Liver (tissue), 9 donors: ENCODE results near the gene NR3C1. TPM values are rescaled to one million over a fixed set of nuclear protein-coding genes. Genes with fewer than 3 reads are reported as not detected.

Experiments
- DNase-seq: peaks from one replicate; pipeline ENCODE4 v3.0.0-alpha.2; 2017; ENCODE audit warnings: low spot score
- H3K27ac ChIP-seq, 2 donors: one replicate each; pipeline ENCODE4 v1.7.0; 2013; ENCODE audit warnings: inconsistent platforms in 2 of 2, low read length in 2 of 2, control low read depth in 1 of 2, low read depth in 1 of 2, mild to moderate bottlenecking in 1 of 2
- H3K27me3 ChIP-seq, 4 donors: one replicate each; pipeline versions ENCODE4 v1.6.1 to v1.7.0; 2013; ENCODE audit warnings: low read length in 3 of 4, inconsistent platforms in 1 of 4, mild to moderate bottlenecking in 1 of 4, moderate library complexity in 1 of 4; ENCODE audit not compliant: control insufficient read depth in 4 of 4, insufficient read depth in 4 of 4
- H3K36me3 ChIP-seq, 4 donors: one replicate each; pipeline versions ENCODE4 v1.6.1 to v1.7.0; 2013; ENCODE audit warnings: low read length in 3 of 4, mild to moderate bottlenecking in 3 of 4, low read depth in 1 of 4, moderate library complexity in 1 of 4; ENCODE audit not compliant: control insufficient read depth in 4 of 4, insufficient read depth in 3 of 4
- H3K4me1 ChIP-seq, 4 donors: one replicate each; pipeline versions ENCODE4 v1.6.1 to v1.7.0; 2013; ENCODE audit warnings: low read length in 3 of 4, mild to moderate bottlenecking in 3 of 4, moderate library complexity in 1 of 4; ENCODE audit not compliant: control insufficient read depth in 4 of 4, insufficient read depth in 4 of 4
- H3K4me3 ChIP-seq, 3 donors: one replicate each; pipeline versions ENCODE4 v1.6.1 to v1.7.0; 2013; ENCODE audit warnings: low read length in 3 of 3, control low read depth in 1 of 3, low read depth in 1 of 3, mild to moderate bottlenecking in 1 of 3
- H3K9ac ChIP-seq, 2 donors: one replicate each; pipeline ENCODE4 v1.7.0; 2013; ENCODE audit warnings: low read length in 2 of 2, mild to moderate bottlenecking in 2 of 2, moderate library complexity in 2 of 2, control low read depth in 1 of 2, low read depth in 1 of 2
- H3K9me3 ChIP-seq, 4 donors: one replicate each; pipeline versions ENCODE4 v1.6.1 to v1.7.0; 2013; ENCODE audit warnings: low read length in 3 of 4; ENCODE audit not compliant: control insufficient read depth in 4 of 4
- EGR1 ChIP-seq, 2 donors: IDR thresholded peaks; 2 replicates each; pipeline ENCODE4 v1.6.1; 2016 to 2018; ENCODE audit warnings: antibody characterized with exemption in 2 of 2, low read depth in 2 of 2
- FOXA1 ChIP-seq: IDR thresholded peaks from 2 replicates; pipeline ENCODE4 v1.6.1; 2016; ENCODE audit warnings: antibody characterized with exemption
- FOXA2 ChIP-seq: IDR thresholded peaks from 2 replicates; pipeline ENCODE4 v1.6.1; 2016; ENCODE audit warnings: antibody characterized with exemption
- GABPA ChIP-seq, 2 donors: IDR thresholded peaks in 1 of 2; conservative IDR thresholded peaks in 1 of 2; 2 replicates each; pipeline ENCODE4 v1.6.1; 2016; ENCODE audit warnings: antibody characterized with exemption in 2 of 2, mild to moderate bottlenecking in 1 of 2, moderate library complexity in 1 of 2
- HNF4A ChIP-seq, 2 donors: conservative IDR thresholded peaks; 2 replicates each; pipeline ENCODE4 v1.6.1; 2016; ENCODE audit warnings: antibody characterized with exemption in 2 of 2, mild to moderate bottlenecking in 2 of 2
- HNF4G ChIP-seq: IDR thresholded peaks from 2 replicates; pipeline ENCODE4 v1.6.1; 2016; ENCODE audit warnings: antibody characterized with exemption
- JUND ChIP-seq, 2 donors: IDR thresholded peaks; 2 replicates each; pipeline ENCODE4 v1.6.1; 2016; ENCODE audit warnings: antibody characterized with exemption in 2 of 2
- NR2F2 ChIP-seq: IDR thresholded peaks from 2 replicates; pipeline ENCODE4 v1.6.1; 2016; ENCODE audit warnings: antibody characterized with exemption
- RAD21 ChIP-seq, 2 donors: IDR thresholded peaks; 2 replicates each; pipeline ENCODE4 v1.6.1; 2016; ENCODE audit warnings: antibody characterized with exemption in 2 of 2, mild to moderate bottlenecking in 2 of 2
- RXRA ChIP-seq, 2 donors: IDR thresholded peaks; 2 replicates each; pipeline ENCODE4 v1.6.1; 2017 to 2018; ENCODE audit warnings: antibody characterized with exemption in 2 of 2, mild to moderate bottlenecking in 1 of 2
- SP1 ChIP-seq: IDR thresholded peaks from 2 replicates; pipeline ENCODE4 v1.6.1; 2018; ENCODE audit warnings: antibody characterized with exemption, mild to moderate bottlenecking
- TAF1 ChIP-seq: conservative IDR thresholded peaks from 2 replicates; pipeline ENCODE4 v1.6.1; 2016; ENCODE audit warnings: antibody characterized with exemption, mild to moderate bottlenecking
- YY1 ChIP-seq: IDR thresholded peaks from 2 replicates; pipeline ENCODE4 v1.6.1; 2016; ENCODE audit warnings: antibody characterized with exemption, mild to moderate bottlenecking
- WGBS: extraction: QIAGEN DNeasy Blood & Tissue Kit; methylation state at CpG from one replicate; pipeline ENCODE4 v1.1.7; 2013; 5-methylcytosine and 5-hydroxymethylcytosine counted together
- polyA plus RNA-seq, 2 donors: library from polyadenylated mRNA; stranded (reverse) in 1 of 2; unstranded in 1 of 2; fragments of 200-250 nt in 1 of 2; fragments of >200 nt in 1 of 2; fragmentation: Nextera tagmentation in 1 of 2; extraction: Ambion mirVana in 1 of 2; gene quantifications; one replicate each; pipeline versions ENCODE4 v1.2.1 to v1.2.3, GENCODE V29; 2013 to 2015
- total RNA-seq, 2 donors: library from RNA; depleted of rRNA; stranded (reverse); fragments of >200 nt; gene quantifications; one replicate each; pipeline ENCODE4 v1.2.3, GENCODE V29; 2014
- TF ChIP-seq, protein P1 (sequence below): IDR thresholded peaks from 2 replicates; pipeline ENCODE4 v1.6.1; 2016; ENCODE audit warnings: antibody characterized with exemption
- TF ChIP-seq, protein P2 (sequence below): IDR thresholded peaks from 2 replicates; pipeline ENCODE4 v1.6.1; 2016; ENCODE audit warnings: antibody characterized with exemption, mild to moderate bottlenecking
- TF ChIP-seq, protein P3 (sequence below): IDR thresholded peaks from 2 replicates; pipeline ENCODE4 v1.6.1; 2016; ENCODE audit warnings: antibody characterized with exemption
- TF ChIP-seq, protein P4 (sequence below): IDR thresholded peaks from 2 replicates; pipeline ENCODE4 v1.6.1; 2016; ENCODE audit warnings: antibody characterized with exemption
- TF ChIP-seq, protein P5 (sequence below): fragments of 150-350 bp; IDR thresholded peaks from 2 replicates; pipeline ENCODE4 v1.5.1; 2017; ENCODE audit warnings: improper control_type of control experiment, low read depth, low read length; ENCODE audit not compliant: missing input control
- donor health status: healthy.
- donor health status: healthy.
- donor health status: healthy.
- donor health status: healthy.
- donor health status: healthy.

Gene NR3C1
- total and polyA plus RNA-seq, 4 donors: 24.5 to 36.4 (median 29.0) TPM

DNA sequence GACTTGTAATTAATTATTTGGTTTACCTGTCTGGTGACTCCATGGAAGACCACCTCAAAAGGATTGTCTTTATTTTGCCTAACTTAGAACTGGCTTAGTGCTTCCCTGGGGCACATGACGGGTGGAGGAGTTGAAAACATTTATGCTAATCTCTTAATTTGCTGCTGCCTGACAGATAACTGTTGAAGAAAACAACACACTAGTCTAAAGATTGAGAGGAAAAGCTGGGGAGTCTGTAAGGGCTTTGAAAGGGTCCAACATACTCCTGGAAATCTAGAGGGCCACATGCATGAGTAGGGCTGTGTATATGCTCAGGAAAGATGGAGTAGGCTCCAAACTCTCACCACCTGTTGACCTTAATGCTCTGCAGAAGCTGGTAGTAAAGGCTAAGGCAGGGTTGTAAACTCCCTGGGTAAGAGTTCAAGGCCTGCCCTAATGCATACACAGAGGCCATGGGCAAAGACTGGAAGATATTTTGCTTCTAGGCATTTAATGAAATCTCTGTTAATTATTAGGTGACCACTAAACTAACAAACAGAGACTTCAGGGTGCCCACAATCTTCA, 40.7 kb downstream of the NR3C1 start:
- WGBS: 96% methylated on average over 1 of the region's 1 CpG
- H3K27ac ChIP-seq: no peak overlapping the region
- H3K27me3 ChIP-seq: no peaks in the 10 kb centered on the region
- no peak overlapping the region for H3K4me3 ChIP-seq
- H3K4me1 ChIP-seq: peaks cover 4 to 12% (median 7%) of the 10 kb centered on the region in 4 donors
- TF ChIP-seq RAD21 (IDR thresholded peaks at IDR 0.05) (no peak), HNF4G (no peak), JUND (IDR thresholded peaks at IDR 0.05) (no peak), NR2F2 (no peak), GABPA (IDR thresholded peaks at IDR 0.05 in 1 of 2, conservative IDR thresholded peaks at IDR 0.05 in 1 of 2) (no peak), RXRA (IDR thresholded peaks at IDR 0.05) (no peak), EGR1 (IDR thresholded peaks at IDR 0.05; ENCODE audit: low read depth in 2 of 2) (no peak), HNF4A (conservative IDR thresholded peaks at IDR 0.05) (no peak), TAF1 (no peak), FOXA1 (no peak), SP1 (no peak), FOXA2 (no peak), YY1 (no peak)
- TF ChIP-seq, protein P1, sequence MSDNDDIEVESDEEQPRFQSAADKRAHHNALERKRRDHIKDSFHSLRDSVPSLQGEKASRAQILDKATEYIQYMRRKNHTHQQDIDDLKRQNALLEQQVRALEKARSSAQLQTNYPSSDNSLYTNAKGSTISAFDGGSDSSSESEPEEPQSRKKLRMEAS: no peak
- TF ChIP-seq, protein P2, sequence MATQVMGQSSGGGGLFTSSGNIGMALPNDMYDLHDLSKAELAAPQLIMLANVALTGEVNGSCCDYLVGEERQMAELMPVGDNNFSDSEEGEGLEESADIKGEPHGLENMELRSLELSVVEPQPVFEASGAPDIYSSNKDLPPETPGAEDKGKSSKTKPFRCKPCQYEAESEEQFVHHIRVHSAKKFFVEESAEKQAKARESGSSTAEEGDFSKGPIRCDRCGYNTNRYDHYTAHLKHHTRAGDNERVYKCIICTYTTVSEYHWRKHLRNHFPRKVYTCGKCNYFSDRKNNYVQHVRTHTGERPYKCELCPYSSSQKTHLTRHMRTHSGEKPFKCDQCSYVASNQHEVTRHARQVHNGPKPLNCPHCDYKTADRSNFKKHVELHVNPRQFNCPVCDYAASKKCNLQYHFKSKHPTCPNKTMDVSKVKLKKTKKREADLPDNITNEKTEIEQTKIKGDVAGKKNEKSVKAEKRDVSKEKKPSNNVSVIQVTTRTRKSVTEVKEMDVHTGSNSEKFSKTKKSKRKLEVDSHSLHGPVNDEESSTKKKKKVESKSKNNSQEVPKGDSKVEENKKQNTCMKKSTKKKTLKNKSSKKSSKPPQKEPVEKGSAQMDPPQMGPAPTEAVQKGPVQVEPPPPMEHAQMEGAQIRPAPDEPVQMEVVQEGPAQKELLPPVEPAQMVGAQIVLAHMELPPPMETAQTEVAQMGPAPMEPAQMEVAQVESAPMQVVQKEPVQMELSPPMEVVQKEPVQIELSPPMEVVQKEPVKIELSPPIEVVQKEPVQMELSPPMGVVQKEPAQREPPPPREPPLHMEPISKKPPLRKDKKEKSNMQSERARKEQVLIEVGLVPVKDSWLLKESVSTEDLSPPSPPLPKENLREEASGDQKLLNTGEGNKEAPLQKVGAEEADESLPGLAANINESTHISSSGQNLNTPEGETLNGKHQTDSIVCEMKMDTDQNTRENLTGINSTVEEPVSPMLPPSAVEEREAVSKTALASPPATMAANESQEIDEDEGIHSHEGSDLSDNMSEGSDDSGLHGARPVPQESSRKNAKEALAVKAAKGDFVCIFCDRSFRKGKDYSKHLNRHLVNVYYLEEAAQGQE: no peak
- TF ChIP-seq, protein P3, sequence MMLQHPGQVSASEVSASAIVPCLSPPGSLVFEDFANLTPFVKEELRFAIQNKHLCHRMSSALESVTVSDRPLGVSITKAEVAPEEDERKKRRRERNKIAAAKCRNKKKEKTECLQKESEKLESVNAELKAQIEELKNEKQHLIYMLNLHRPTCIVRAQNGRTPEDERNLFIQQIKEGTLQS: no peak
- TF ChIP-seq, protein P4, sequence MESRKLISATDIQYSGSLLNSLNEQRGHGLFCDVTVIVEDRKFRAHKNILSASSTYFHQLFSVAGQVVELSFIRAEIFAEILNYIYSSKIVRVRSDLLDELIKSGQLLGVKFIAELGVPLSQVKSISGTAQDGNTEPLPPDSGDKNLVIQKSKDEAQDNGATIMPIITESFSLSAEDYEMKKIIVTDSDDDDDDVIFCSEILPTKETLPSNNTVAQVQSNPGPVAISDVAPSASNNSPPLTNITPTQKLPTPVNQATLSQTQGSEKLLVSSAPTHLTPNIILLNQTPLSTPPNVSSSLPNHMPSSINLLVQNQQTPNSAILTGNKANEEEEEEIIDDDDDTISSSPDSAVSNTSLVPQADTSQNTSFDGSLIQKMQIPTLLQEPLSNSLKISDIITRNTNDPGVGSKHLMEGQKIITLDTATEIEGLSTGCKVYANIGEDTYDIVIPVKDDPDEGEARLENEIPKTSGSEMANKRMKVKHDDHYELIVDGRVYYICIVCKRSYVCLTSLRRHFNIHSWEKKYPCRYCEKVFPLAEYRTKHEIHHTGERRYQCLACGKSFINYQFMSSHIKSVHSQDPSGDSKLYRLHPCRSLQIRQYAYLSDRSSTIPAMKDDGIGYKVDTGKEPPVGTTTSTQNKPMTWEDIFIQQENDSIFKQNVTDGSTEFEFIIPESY: no peak
- TF ChIP-seq, protein P5, sequence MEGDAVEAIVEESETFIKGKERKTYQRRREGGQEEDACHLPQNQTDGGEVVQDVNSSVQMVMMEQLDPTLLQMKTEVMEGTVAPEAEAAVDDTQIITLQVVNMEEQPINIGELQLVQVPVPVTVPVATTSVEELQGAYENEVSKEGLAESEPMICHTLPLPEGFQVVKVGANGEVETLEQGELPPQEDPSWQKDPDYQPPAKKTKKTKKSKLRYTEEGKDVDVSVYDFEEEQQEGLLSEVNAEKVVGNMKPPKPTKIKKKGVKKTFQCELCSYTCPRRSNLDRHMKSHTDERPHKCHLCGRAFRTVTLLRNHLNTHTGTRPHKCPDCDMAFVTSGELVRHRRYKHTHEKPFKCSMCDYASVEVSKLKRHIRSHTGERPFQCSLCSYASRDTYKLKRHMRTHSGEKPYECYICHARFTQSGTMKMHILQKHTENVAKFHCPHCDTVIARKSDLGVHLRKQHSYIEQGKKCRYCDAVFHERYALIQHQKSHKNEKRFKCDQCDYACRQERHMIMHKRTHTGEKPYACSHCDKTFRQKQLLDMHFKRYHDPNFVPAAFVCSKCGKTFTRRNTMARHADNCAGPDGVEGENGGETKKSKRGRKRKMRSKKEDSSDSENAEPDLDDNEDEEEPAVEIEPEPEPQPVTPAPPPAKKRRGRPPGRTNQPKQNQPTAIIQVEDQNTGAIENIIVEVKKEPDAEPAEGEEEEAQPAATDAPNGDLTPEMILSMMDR: no peak
- DNase-seq: no peak
- H3K36me3 ChIP-seq: no peaks in the 10 kb centered on the region
- H3K9me3 ChIP-seq: no peaks in the 10 kb centered on the region
- H3K9ac ChIP-seq: no peak overlapping the region
